Measurements from ENCODE around the gene NUP188.

NUP188 gene

DNA sequence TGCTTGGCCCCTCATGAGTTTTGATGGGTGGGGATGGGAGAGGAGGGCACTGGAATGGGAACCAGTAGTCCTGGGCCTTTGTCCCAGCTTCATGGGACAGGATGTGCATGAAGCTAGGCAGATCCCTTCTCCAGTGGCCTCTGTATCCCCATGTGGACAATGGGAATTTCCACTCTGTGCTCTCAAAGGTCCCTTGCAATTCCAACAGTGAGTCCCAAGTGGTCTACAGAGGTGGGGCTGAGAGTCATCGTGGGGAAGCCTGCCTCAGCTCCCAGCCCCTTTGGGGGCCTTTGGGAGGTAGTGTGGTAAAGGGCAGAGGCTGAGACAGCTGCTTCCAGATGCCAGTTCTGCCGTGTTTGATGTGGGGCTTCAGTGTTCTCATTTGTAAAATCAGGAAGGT, 28.6 kb upstream of the NUP188 start:
- Histone ChIP-seq H3K9ac (ENCODE audit: low read length) (no peak overlapping the region), H3K27ac (ENCODE audit: low read length) (no peak overlapping the region), H3K36me3 (ENCODE audit: control insufficient read depth, low read depth, low read length) (peaks cover 28% of the 10 kb centered on the region)

DNA sequence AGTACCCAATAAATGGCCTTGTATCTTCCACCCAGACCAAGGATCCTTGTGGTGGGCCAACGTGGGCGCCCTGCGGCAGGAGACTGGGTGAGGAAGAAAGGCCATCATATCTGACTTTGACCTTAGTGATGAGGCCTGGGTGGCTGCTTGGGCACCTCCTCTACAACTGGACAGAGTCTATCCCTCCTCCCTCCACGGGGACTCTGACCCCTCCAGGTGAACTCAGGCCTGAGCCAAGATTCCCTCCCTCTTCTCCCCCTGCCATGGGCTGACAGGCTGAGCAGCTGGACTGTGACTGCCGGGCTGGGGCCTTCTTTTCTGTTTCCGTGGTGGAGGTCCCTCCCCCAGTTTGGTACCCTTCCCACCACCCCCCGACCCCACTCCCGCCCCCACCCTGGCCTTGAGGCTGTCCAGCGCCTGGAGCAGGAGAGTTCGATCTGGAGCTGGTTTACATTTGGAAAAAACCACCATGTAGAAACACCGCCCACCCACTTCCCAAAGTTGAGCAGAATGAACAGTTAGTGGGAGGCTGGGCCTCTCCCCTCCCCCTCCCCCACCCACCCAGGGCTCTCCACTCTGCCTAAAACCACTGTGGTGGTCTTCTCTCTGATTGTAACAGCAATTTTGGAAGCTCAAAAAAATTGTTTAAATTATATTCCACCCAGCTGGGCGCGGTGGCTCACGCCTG, 28.0 kb upstream of the NUP188 start:
- Histone ChIP-seq H3K27me3 (ENCODE audit: control insufficient read depth, insufficient read depth, low read length) (no peaks in the 10 kb centered on the region), H3K27ac (ENCODE audit: low read length) (no peak overlapping the region)

More for the DNA sequence above, 28.6 kb upstream of the NUP188 start:
- Histone ChIP-seq H3K4me1 (ENCODE audit: control insufficient read depth, low read depth, low read length) (peaks cover 6% of the 10 kb centered on the region), H3K27me3 (ENCODE audit: control insufficient read depth, insufficient read depth, low read length) (no peaks in the 10 kb centered on the region), H3K4me3 (ENCODE audit: low read length) (no peak overlapping the region), H3K9me3 (ENCODE audit: control insufficient read depth, low read depth, low read length) (no peaks in the 10 kb centered on the region)

DNA sequence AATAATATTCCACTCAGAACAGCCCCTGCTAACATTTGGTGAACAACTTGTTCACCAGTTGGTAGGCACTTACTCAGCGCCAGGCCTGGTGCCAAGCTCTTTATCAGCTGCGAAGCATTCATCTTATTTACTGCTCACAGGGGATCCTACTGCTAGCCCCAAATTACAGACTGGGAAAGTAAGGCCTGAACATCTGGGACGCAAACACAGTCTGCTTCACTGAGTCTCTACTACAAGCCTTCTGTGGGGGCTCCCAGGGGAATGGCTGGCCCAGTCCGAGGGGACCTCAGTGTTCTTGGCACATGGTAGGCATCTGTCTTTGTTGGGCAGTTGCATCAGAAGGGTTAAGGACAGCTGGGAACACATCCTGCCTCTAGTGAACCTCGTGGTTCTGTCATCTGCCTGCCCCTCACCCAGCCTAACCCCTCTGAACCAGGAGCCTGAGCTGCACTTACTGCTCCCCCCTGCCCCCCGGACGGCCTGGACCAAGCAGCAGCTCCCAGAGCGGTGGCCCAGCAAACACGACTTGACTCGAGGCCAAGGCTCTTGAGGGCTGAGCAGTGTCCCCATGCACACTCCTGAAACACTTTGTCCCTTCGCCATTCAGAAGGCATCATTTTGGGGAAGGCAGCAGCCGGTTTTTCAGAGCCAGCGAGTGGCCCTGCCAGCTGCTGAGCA, 27.0 kb upstream of the NUP188 start, which contains the start of gene PHYHD1:
TSS of gene PHYHD1 (plus strand) at position 602 of the 678 bp plus-strand sequence. CDS start 1,342 bp downstream, outside the sequence.
- peak within 1 kb of the TSS; percentile 69 for H3K9ac ChIP-seq (ENCODE audit: low read length)
- peak within 1 kb of the TSS; percentile 66 for H3K27ac ChIP-seq (ENCODE audit: low read length)
- H3K4me3 ChIP-seq (ENCODE audit: low read length) = peak within 1 kb of the TSS; percentile 77

More for the DNA sequence above, 28.0 kb upstream of the NUP188 start:
- Histone ChIP-seq H3K9ac (ENCODE audit: low read length) (no peak overlapping the region), H3K4me1 (ENCODE audit: control insufficient read depth, low read depth, low read length) (peaks cover 6% of the 10 kb centered on the region), H3K36me3 (ENCODE audit: control insufficient read depth, low read depth, low read length) (peaks cover 28% of the 10 kb centered on the region), H3K4me3 (ENCODE audit: low read length) (no peak overlapping the region), H3K9me3 (ENCODE audit: control insufficient read depth, low read depth, low read length) (no peaks in the 10 kb centered on the region)

DNA sequence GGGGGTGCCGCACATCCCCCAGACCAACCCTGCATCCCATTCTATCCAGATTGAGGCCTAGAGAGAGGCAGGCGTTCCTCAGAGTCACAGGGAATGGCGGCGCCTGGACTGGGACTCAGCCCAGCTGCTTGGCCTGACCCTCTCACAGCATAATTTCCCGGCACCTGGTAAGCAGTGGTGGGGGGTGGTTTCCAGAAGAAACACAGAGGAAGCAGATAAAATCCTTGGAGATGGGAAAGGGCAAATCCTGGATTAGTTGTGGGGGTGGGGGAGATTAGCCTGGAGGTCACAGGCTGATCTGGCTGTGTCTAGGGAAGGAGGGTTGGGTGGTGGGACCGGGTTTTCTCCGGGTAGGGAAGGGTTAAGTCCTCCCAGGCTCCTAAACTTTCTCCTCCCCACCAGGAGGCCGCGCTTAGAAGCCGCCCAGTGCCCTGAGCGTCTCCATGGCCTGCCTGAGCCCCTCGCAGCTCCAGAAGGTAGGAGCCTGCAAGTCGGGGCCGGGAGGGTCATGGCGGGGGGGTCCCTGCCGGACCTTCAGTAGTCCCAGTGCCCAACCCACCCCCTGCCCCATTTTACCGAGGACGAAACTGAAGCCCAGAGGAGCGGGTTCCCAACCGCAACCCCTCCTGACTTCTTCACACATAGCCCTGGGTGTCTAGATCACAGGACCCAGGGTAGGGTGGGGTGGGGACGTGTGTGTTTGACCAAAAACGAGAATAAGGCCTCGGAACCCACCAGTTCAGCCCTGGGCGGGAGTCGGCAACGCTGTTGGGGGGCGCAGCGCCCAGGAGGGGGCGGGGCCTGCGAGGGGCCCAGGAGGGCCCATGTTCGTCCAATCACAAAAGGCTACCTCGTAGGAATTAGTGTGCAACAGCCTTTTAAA, 25.4 kb upstream of the NUP188 start:
- Histone ChIP-seq H3K9ac (ENCODE audit: low read length) (peak overlapping the region; percentile 69), H3K4me1 (ENCODE audit: control insufficient read depth, low read depth, low read length) (peaks cover 6% of the 10 kb centered on the region), H3K9me3 (ENCODE audit: control insufficient read depth, low read depth, low read length) (no peaks in the 10 kb centered on the region), H3K27me3 (ENCODE audit: control insufficient read depth, insufficient read depth, low read length) (no peaks in the 10 kb centered on the region), H3K27ac (ENCODE audit: low read length) (peak overlapping the region; percentile 66), H3K36me3 (ENCODE audit: control insufficient read depth, low read depth, low read length) (peaks cover 14% of the 10 kb centered on the region), H3K4me3 (ENCODE audit: low read length) (peak overlapping the region; percentile 77)

More for the DNA sequence above, 27.0 kb upstream of the NUP188 start, which contains the start of gene PHYHD1:
- H3K9me3 ChIP-seq (ENCODE audit: control insufficient read depth, low read depth, low read length) = no peaks in the 10 kb centered on the region
- H3K27me3 ChIP-seq (ENCODE audit: control insufficient read depth, insufficient read depth, low read length) = no peaks in the 10 kb centered on the region
- H3K4me1 ChIP-seq (ENCODE audit: control insufficient read depth, low read depth, low read length) = peaks cover 6% of the 10 kb centered on the region
- H3K36me3 ChIP-seq (ENCODE audit: control insufficient read depth, low read depth, low read length) = peaks cover 28% of the 10 kb centered on the region

DNA sequence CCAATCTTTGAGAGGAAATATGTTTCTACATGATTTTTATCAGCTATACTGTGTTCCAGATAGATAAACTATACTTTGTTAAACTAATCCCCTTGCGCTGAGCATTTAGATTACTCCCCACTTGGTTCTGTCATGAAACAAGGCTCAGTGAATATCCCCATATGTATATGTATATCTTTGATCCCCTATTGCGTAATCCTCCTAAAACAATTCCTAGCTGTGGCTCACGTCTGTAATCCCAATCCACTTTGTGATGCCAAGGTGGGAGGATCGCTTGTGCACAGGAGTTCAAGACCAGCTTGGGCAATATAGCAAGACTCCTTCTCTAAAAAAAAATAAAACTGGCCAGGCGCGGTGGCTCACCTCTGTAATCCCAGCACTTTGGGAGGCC, 24.0 kb upstream of the NUP188 start:
- no peaks in the 10 kb centered on the region for H3K27me3 ChIP-seq (ENCODE audit: control insufficient read depth, insufficient read depth, low read length)
- no peaks in the 10 kb centered on the region for H3K9me3 ChIP-seq (ENCODE audit: control insufficient read depth, low read depth, low read length)
- H3K4me3 ChIP-seq (ENCODE audit: low read length) = no peak overlapping the region
- H3K4me1 ChIP-seq (ENCODE audit: control insufficient read depth, low read depth, low read length) = peaks cover 6% of the 10 kb centered on the region
- H3K9ac ChIP-seq (ENCODE audit: low read length) = no peak overlapping the region
- no peak overlapping the region for H3K27ac ChIP-seq (ENCODE audit: low read length)
- peaks cover 2% of the 10 kb centered on the region for H3K36me3 ChIP-seq (ENCODE audit: control insufficient read depth, low read depth, low read length)

DNA sequence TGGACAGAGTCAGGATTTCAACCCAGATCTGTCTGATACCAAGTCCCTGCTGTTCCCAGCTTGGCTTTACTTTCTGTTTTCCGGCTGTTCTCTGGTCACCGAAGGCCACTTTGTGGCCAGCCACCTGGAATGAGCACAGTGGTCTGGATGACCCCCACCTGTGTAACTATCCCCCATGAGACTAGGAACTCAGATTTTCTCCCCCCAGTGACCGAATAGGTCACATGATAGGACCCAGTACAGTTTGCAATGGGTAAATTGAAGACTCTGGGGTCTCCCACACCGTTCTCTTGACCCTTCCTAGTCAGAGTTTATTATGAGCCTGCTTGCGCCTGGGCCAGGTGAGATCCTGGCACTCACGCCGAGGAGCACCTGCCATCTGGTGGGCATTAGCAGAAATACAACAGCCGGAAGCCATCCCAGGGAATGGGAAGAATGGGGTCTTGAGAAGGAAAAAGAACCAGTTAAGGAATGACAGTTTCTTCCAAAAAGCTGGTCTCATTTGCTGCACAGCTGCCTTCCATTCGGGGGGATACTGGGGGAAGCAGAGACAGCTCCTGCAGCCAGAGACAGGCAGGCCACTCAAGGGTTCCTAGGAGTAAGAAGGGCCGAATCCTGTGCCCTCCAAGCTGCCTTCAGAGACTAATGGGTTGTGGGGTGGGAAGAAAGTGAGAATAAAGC, 19.6 kb upstream of the NUP188 start:
- Histone ChIP-seq H3K9ac (ENCODE audit: low read length) (no peak overlapping the region), H3K27me3 (ENCODE audit: control insufficient read depth, insufficient read depth, low read length) (no peaks in the 10 kb centered on the region), H3K4me1 (ENCODE audit: control insufficient read depth, low read depth, low read length) (no peaks in the 10 kb centered on the region), H3K27ac (ENCODE audit: low read length) (no peak overlapping the region), H3K4me3 (ENCODE audit: low read length) (no peak overlapping the region), H3K36me3 (ENCODE audit: control insufficient read depth, low read depth, low read length) (no peaks in the 10 kb centered on the region), H3K9me3 (ENCODE audit: control insufficient read depth, low read depth, low read length) (no peaks in the 10 kb centered on the region)

DNA sequence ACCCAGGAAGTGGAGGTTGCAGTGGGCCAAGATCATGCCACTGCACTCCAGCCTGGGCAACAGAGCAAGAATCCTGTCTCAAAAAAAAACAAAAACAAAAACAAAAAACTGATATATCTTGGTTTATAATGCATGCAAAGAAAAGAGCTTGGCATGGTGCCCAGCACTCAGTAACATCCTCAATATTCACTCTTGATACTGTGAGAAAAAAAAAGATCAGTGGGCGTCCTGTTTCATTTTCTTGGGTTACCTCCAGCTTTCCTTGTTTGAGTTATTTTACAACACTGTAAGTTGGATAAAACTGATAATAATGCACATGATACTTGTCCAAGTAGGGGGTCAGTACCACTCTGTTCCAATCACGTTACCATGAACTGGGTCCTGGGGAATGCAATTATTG, 18.9 kb upstream of the NUP188 start:
- H3K4me1 ChIP-seq (ENCODE audit: control insufficient read depth, low read depth, low read length) = no peaks in the 10 kb centered on the region
- H3K27ac ChIP-seq (ENCODE audit: low read length) = no peak overlapping the region
- H3K27me3 ChIP-seq (ENCODE audit: control insufficient read depth, insufficient read depth, low read length) = no peaks in the 10 kb centered on the region
- no peaks in the 10 kb centered on the region for H3K9me3 ChIP-seq (ENCODE audit: control insufficient read depth, low read depth, low read length)
- no peak overlapping the region for H3K4me3 ChIP-seq (ENCODE audit: low read length)
- H3K36me3 ChIP-seq (ENCODE audit: control insufficient read depth, low read depth, low read length) = no peaks in the 10 kb centered on the region
- H3K9ac ChIP-seq (ENCODE audit: low read length) = no peak overlapping the region

DNA sequence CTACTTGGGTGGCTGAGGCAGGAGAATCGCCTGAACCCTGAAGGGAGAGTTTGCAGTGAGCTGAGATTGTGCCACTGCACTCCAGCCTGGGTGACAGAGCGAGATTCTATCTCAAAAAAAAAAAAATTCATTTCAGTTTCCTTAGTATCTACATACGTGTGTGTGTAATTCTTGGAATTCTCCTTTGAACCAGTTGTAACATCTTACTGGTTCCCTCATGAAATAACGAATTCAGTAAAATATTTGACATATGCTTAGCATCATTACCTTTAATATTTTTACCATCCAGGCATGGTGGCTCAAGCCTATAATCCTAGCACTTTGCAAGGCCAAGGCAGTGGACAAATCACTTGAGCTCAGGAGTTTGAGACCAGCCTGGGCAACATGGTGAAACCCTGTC, 17.9 kb upstream of the NUP188 start:
- Histone ChIP-seq H3K9me3 (ENCODE audit: control insufficient read depth, low read depth, low read length) (no peaks in the 10 kb centered on the region), H3K4me3 (ENCODE audit: low read length) (no peak overlapping the region), H3K27ac (ENCODE audit: low read length) (no peak overlapping the region), H3K36me3 (ENCODE audit: control insufficient read depth, low read depth, low read length) (no peaks in the 10 kb centered on the region), H3K4me1 (ENCODE audit: control insufficient read depth, low read depth, low read length) (no peaks in the 10 kb centered on the region), H3K27me3 (ENCODE audit: control insufficient read depth, insufficient read depth, low read length) (no peaks in the 10 kb centered on the region), H3K9ac (ENCODE audit: low read length) (no peak overlapping the region)

DNA sequence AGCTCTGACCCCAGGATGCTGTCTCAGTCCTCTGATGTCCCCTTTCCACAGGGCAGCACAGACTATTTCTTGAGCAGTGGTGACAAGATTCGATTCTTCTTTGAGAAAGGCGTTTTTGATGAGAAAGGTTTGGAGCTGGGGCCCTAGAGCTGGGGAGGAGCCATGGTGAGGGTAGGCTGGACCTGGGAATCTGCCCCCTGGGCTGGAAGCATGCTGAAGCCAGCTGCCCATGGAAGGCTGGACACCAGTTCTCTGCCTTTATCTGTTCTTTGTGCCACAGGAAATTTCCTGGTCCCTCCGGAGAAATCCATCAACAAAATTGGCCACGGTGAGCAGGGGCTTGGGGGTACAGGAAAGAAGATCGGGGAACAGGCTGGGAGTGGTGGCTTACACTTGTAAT, 13.8 kb upstream of the NUP188 start:
- Histone ChIP-seq H3K9me3 (ENCODE audit: control insufficient read depth, low read depth, low read length) (no peaks in the 10 kb centered on the region), H3K4me1 (ENCODE audit: control insufficient read depth, low read depth, low read length) (no peaks in the 10 kb centered on the region), H3K4me3 (ENCODE audit: low read length) (no peak overlapping the region), H3K9ac (ENCODE audit: low read length) (no peak overlapping the region), H3K27ac (ENCODE audit: low read length) (no peak overlapping the region), H3K36me3 (ENCODE audit: control insufficient read depth, low read depth, low read length) (no peaks in the 10 kb centered on the region), H3K27me3 (ENCODE audit: control insufficient read depth, insufficient read depth, low read length) (no peaks in the 10 kb centered on the region)

DNA sequence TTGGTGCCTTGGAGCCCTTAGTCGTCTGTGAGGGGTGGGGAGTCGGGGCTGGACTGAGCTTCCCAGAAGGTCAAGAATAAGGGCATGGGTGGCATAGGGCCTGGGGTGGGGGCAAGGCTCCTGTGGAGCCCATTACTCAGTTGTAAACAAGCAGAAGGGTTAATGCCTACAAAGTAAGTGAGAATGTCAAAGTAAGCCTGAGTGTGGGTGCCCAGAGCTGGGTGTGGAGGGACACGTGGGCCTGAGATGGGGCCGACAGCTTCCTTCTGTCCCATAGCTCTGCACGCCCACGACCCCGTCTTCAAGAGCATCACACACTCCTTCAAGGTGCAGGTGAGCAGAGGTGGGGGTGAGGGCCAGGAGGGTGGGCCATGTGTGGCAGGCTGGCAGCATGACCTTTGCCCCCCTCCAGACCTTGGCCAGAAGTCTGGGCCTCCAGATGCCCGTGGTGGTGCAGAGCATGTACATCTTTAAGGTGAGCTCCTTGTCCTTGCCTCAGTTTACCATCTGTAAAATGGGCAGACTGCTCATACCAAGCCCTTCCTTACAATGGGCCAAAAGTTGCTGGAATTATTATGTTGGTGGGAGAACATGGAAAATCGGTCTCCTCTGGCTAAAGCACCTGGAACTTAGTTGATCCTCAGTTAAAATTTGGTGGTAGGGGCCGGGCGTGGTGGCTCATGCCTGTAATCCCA, 11.2 kb upstream of the NUP188 start:
- H3K4me1 ChIP-seq (ENCODE audit: control insufficient read depth, low read depth, low read length) = no peaks in the 10 kb centered on the region
- no peaks in the 10 kb centered on the region for H3K9me3 ChIP-seq (ENCODE audit: control insufficient read depth, low read depth, low read length)
- H3K9ac ChIP-seq (ENCODE audit: low read length) = no peak overlapping the region
- H3K4me3 ChIP-seq (ENCODE audit: low read length) = no peak overlapping the region
- no peaks in the 10 kb centered on the region for H3K27me3 ChIP-seq (ENCODE audit: control insufficient read depth, insufficient read depth, low read length)
- no peak overlapping the region for H3K27ac ChIP-seq (ENCODE audit: low read length)
- H3K36me3 ChIP-seq (ENCODE audit: control insufficient read depth, low read depth, low read length) = no peaks in the 10 kb centered on the region

Data from iPS-18a (cell line).